GM04504 (cell line): ENCODE results near the gene ADRA2A.
A peak's percentile ranks its signal among the peaks of the same experiment; 100 is the strongest.

Source experiments
- DNase-seq: peaks from one replicate; pipeline ENCODE4 v3.0.0-alpha.2; 2012; ENCODE audit warnings: low read depth

Gene ADRA2A

GRCh38 chr10:111110771-111111170 is 33.9 kb downstream of the ADRA2A start:
- no peak for DNase-seq

- no peak for DNase-seq
Observed at GRCh38 chr10:111112333-111112732, 35.5 kb downstream of the ADRA2A start.

GRCh38 chr10:111113238-111113960 is 36.6 kb downstream of the ADRA2A start:
- no peak for DNase-seq

GRCh38 chr10:111113961-111114757 is 37.3 kb downstream of the ADRA2A start:
- peak; percentile 35 for DNase-seq

- DNase-seq = no peak
Observed at GRCh38 chr10:111114758-111115500, 38.1 kb downstream of the ADRA2A start.

- DNase-seq = no peak
Observed at GRCh38 chr10:111116211-111116610, 39.4 kb downstream of the ADRA2A start.

GRCh38 chr10:111116762-111117445 is 40.1 kb downstream of the ADRA2A start:
- DNase-seq = no peak

- DNase-seq = no peak
Observed at GRCh38 chr10:111117528-111118277, 40.9 kb downstream of the ADRA2A start.

GRCh38 chr10:111118758-111119157 is 41.9 kb downstream of the ADRA2A start:
- no peak for DNase-seq

GRCh38 chr10:111119637-111120036 is 42.8 kb downstream of the ADRA2A start:
- no peak for DNase-seq

GRCh38 chr10:111122127-111122526 is 45.3 kb downstream of the ADRA2A start:
- no peak for DNase-seq

- no peak for DNase-seq
Observed at GRCh38 chr10:111123883-111124282, 47.1 kb downstream of the ADRA2A start.

GRCh38 chr10:111125102-111125501 is 48.3 kb downstream of the ADRA2A start:
- DNase-seq = no peak

- peak; percentile 22 for DNase-seq
Observed at GRCh38 chr10:111126077-111126476, 49.2 kb downstream of the ADRA2A start.

GRCh38 chr10:111127081-111127848 is 50.4 kb downstream of the ADRA2A start:
- DNase-seq = no peak

- peak; percentile 57 for DNase-seq
Observed at GRCh38 chr10:111128331-111129180, 51.7 kb downstream of the ADRA2A start.

GRCh38 chr10:111129363-111129762 is 52.5 kb downstream of the ADRA2A start:
- peak; percentile 7 for DNase-seq

- no peak for DNase-seq
Observed at GRCh38 chr10:111130471-111130870, 53.6 kb downstream of the ADRA2A start.
